SKM-1 (cell line): ENCODE results near the gene MSI2.

Experiments
- DNase-seq: peaks from one replicate; lab custom pipeline; 2025; ENCODE audit not compliant: unreplicated experiment; lab: John Stamatoyannopoulos, UW

MSI2 gene

DNA sequence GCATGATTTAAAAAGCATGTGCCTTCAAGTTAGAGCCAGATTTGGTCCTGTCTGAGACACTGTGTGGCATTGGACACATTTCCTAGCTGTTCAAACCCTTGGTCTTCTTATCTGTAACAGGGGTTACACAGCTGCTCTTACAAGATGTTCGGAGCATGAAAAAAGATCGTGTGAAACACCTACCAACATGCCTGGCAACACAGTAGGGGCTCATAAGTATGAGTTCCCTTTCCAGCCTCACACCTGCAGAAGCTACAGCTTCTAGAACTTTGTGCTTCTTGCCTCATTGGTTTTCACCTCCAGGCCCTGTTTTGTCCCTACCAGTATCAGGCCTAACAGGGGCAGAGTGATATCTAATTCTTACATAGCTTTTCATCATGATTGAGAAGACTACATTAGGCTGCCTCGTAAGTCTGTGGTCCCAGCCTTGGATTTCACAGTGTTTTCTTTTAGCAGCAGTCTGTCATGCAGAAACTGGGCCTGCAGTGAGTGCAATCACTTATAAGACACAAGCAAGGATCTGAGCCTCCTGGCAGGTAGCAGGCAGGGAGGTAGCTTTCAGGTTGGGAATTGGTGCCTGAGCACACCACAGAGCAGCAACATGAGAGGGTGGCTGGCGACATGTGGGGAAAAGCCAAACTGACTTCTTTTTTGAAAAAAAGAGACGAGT, 410.0 kb downstream of the MSI2 start:
- no peak for DNase-seq

DNA sequence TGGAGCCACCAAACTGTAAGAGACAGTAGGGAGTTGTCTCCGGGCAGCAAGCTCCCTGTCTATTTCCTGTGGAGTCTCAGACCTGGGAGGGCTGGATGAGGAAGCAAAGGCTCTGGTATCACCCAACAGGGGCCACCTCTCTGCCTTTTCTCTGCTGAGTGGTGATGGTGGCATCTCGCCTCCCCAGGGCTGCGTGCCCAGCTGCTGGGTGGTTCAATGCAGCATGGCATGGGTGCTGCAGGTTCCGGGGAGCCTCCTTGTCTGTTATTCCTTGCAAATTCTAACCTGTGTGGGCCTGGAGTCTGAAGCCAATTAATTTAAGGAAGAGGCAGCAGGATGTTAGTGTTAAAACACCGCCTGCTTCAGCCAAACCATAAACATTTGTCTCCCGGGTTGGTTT, 410.6 kb downstream of the MSI2 start:
- DNase-seq = no peak

DNA sequence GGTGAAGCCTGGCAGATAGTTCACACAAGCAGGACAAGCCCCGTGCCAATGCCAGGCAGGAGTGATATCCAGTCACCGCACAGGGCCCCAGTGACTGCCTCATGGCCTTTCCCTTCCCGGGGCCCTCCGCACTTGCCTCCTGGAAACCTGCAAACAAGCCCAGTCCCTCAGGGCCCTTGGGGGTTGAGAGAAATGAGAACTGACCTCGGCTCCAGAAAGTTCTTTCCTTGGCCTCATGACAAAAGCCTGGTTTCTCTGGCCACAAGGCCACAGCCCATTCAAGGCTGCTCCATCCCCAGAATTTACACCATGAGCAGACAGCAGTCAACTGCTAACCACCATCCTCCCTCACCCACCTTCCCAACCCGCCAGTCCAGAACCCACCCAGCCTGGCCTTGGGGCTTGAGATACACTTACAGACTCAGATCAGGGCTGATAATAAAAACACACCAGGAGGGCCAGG, 411.2 kb downstream of the MSI2 start:
- no peak for DNase-seq

DNA sequence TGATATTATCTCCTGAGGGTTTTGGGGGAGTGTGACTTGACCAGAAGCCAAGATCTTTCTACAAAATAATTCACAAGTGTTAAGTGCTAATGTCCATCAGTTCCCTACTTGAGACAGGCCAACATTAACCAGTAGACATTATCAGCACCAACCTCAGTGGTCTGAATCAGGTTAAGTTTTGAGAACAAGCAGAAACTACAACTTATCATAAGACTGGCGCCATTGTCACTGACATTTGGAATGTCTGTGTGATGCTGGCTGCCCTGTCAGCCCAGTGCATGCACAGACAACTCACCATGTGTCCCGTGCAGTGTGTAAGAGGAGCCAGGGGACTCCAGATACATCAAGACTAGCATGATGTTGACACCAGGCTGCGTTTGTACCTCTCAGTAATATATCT, 412.0 kb downstream of the MSI2 start:
- DNase-seq = no peak

DNA sequence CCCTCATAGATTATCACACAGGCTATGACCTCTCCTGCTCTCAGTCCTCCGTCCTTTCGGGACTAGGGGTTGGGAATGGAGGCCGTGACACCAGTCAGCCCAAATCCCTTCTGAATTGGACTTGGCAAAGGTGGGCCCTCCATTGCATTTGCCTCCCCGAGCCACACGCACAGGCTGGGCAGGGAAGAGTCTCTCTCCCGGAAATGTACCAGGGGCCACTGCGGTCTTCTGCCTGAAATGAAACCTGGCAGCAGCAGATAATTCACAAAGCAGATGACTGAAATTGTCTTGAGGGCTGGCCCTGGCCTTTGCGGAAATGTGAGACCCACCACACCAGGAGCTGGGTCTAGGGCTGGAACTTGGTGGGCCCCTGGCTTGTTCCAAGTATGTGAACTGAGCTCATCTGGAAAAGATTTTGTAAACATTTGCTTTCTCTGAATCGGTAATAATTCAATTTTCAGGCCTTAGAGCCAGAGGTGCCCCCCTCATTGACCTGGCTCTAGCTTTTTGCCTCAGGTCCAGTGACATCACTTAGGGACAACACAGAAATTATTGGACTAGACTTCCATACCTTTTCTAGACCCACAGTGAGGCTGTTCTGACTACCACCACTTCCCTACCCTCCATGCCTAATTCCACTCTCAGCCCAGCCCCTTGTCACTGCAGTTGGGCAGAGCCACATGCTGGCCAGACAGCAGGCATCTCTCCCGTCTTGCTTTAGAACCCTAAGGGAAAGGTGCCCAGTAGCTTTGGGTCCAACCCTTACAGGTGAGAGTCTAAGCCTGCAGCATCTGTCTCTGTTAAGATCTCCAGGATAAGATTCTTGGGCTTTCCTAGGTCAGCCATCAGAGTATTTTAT, 413.6 kb downstream of the MSI2 start:
- no peak for DNase-seq

DNA sequence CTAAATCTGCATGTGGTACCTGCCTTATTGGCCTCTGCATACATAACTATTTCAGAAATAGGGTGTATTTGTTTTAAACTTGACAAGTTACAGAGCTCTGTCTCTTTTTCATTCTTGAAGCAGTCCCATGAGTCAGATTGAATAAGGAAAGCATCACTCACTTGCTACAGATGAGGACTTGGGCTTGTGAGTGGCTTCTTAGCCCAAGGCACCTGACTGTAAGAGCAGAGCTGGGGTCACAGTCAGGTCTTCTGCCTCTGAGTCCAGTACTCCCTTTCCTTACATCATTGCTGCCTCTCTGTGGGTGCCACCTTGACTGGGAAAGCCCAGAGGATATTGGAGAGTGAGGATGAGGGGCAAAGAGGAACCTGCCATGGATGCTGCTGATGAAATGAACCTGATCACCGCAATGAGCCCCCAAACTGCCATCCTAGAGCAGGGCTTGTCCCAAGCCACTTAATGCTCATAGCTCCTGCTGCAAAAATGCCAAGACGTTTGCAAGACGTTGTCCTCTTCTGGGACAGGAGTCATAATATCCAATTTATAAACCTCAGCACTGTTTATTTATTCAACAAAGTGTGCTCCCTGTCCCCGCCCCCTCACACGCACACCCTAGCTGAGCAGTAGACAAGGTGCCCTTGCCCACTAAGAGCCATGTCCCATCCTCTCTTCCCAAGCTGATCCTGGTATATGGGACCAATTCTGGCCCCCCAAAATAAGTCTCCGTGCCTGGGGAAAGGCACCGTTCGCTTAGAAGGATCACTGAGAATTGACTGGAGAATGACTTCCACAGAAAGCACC, 414.6 kb downstream of the MSI2 start:
- DNase-seq = no peak

DNA sequence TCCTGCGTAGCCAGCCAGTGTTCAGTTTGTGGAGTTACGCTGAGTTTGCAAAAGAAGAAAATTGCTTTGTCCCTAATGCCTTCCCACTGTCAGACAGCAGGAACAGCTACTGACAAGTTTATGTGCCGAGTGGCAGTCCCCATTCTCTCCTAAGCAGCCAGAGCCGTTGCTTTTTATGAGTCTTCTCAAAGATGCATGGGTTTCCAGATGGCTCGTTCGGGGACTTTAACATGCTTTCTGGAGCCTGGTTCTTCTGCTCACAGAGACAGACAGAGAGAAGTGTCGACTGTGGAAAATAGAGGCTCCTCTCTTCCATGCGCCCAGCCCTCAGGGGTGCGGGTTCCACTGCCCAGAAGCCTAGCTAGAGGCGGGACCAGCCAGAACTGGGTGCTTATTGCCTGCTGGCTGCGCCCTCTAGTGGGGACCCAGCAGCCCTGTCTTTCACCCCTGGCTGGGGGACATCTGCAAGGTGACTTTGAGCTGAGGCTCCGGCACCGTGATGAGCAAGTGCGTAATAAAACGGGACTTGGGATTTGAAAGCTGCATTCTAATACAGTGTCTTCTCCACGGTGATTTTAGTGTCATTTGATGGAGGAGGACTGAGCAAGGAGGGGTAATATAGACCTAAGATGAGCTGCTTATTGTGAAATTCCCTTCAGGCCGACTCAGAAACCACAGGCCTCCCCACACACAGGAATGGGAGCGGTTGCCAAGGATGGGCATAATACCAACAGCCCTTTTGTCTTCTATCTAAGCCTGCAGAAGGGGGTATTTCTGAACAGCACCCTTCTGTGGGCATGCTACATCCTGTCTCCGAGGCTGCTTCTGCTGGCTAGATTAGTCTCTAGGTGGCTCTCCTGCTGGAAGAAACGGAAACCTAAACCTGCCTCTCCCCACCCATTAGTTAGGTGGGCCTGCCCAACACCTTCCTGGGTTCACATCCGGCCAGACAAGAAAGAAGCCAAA, 415.6 kb downstream of the MSI2 start:
- peak; percentile 80 for DNase-seq

DNA sequence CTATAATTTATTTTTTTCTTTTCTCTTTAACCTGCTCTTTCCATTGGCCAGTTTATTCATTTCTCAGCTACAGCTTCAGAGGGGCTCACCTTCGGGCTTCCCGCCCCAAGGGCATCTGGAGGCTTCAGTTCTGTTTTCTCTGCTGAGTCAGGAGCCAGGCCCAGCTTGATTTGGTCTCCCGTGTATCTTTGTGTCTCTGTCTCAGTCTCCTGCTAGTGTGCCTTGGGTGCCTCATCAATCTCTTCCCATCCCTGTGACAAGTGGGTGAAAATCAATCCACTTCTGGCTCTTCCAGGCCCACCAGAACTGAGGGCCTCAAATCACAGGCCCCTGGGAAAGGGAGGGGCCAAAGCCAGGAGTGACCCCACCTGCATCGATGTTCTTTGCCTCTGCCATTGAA, 416.6 kb downstream of the MSI2 start:
- no peak for DNase-seq

DNA sequence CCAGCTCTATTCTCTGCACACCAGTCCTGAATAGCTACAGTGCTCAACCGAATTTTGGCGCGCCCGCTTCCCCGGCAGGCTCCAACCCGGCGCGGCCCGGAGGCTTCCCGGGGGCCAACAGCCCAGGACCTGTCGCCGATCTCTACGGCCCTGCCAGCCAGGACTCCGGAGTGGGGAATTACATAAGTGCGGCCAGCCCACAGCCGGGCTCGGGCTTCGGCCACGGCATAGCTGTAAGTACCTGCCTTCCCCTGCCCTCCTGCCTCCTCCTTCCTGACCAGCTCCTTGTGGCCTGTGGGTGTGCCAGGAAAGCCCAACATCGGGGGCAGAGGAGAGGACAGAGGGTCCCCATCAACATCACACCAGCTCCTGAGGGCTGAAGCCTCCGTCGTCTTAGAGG, 418.6 kb downstream of the MSI2 start:
- no peak for DNase-seq

DNA sequence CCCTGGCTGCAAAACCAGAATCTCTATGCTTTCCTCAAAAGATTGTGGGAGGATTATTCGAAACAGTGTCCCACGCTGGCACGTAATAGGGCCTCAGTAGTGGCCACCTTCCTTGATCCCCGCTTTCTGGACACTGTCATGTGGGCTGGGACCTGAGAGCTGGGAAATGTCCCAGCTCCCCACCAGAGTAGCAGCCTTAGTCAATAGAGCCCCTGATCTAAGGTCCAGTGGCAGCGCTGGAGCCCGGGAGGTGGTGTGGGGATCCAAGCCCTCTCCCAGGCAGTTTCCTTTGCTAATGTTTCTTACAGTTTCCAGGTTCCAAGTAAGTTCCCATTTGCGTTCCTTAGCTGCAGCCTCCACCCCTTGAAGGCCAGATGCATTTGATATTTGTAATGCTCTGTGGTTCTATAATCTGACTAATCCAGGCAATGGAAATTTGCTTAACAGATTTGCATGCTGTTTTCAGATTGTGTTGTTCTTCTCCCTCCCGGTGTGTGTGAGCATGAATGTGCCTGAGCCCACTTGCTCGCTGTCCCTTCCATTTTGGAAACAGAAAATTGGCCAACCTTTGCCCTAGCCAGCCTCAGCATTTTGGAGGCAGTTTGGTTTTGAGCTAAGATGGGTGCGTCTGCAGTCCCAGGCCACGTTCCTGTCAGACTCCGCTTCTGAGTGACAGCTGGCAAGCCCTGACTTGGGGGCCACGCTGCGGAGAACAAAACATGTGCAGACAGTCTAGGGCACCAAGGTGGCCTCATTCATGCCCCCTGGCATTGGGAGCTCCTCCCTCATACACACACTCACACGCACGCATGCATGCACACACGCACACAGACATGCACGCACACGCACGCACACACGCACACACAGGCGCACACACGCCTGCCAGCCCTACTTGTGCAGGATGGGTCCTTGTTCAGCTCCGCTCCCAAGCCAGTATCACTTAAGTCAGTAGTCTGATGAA, 419.4 kb downstream of the MSI2 start:
- DNase-seq = no peak

DNA sequence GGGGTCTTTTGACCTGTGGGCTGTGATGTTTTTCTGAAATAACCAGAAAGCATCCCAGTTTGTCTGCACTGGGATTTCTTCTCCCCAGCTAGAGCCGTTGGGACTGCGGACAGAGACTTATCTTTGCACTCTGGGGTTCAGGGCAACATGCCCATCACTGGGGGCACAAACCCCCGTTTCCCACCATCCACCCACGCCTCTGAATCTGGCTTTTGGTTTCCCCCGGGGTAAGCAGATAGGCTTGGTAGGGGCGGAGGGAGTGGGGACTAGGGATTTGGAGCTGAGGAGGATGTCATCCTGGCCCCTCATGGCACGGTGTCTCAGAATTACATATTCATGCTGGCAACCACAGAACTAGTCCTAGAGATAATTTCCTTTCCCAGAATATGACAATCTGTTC, 420.2 kb downstream of the MSI2 start:
- DNase-seq = no peak

DNA sequence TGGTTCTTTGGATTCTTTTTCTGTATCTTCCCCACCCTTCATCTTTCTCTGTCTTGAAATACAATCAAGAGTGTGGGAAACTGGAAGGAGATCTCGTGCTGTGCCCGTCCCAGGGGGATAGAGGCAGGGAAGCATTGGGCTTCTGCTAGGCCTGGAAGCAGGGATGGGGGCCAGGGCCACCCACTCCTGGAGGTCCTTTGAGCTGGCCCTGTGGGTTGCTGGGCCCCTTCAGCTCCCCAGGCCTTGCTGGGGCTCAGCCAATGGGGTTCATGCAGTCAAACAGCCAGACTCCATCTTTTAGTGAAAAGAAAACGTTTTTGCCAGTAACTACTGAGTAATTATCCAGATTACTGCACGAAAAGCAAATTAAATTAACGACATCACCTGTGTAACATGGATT, 421.0 kb downstream of the MSI2 start:
- DNase-seq = no peak

DNA sequence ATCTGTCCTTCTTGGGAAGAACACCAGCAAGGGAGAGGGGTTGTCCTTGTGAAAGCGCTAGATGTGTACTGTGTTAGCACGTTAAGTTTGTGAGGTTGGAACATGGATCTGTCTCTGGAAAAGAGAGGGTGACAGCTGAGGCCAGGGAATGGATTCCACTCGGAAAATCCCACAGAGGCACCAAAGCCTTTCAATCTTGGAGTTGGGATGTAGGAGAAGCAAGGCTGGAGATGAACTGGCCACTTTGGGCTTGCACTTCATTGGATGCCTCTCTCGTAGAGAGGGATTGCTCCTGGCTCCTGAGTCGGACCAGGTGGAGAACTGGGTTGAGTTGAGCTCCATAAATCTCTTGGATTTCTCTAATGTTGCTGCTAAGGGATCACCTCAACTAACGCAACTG, 421.5 kb downstream of the MSI2 start:
- DNase-seq = no peak

DNA sequence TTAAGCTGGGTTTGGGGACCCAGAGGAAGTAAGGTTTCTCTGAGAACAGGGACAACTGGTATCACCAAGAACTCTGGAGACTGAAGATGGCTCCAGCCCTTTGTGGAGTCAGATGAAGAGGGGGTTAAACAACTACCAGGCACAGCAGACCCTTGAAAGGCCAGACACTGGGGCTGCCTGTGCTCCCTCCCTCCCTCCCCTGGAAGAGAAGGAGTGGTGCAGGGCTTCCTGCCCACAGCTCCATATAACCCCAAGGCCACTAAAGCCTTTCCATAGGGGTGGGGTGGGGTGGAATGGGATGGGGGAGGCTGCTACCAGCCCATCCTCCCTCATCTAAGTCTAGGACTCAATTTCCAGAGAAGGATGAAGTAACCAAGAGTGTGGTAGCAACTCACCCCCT, 422.1 kb downstream of the MSI2 start:
- DNase-seq = no peak

DNA sequence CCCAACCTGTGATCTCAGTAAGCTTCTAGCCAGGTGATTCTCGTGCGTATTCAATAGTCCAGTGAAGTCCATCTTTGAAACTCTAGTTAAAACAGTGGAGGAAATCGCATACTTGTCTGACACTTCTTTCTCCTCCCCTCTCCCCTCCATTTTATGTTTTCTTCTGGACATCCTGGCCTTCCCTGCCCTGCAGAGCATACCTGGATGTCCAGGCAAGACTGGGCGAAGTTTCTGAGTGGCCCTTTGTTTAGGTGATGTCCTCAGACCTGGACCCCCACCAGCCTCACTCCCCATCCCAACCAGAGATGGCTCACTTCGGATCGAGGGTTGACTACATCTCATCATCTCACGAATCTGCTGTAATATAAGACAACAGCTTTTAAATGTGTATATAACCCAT, 423.0 kb downstream of the MSI2 start:
- no peak for DNase-seq

DNA sequence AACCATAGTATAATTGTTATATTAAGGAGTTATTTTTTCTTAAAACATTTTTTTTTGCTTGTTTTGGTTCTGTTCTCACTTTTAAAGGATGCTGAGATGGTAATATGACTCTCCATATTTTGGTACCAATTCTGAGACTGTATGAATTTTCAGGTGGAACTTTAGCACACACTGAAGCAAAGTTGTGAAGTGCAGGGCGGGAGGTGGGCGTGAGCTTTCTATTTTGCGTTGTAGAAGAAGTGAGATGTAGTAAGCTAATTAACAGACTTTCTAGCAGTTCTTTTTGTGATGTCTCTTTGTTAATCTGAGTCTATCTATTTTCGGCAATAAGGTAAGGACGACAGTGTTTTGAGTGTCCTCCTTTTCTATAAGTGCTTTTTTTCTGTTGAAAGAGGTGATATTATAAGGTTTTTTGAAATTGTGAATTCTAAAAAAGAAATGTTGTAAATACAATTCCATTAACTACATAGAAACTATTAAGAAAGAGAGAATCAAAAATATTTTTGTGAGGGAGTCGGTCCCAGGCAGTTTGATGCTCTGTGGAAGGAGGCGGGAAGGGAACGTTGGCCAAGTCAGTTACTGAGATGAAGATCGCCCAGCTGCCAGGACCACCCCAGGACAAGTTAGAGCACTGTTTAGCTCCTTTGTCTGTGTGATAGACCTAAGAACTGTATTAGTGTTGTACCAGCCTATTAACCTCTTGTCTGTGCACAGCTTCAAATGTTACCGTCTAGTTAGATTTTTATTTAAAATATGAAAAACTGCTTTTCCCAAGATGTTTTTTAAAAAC, 423.8 kb downstream of the MSI2 start:
- DNase-seq = no peak

DNA sequence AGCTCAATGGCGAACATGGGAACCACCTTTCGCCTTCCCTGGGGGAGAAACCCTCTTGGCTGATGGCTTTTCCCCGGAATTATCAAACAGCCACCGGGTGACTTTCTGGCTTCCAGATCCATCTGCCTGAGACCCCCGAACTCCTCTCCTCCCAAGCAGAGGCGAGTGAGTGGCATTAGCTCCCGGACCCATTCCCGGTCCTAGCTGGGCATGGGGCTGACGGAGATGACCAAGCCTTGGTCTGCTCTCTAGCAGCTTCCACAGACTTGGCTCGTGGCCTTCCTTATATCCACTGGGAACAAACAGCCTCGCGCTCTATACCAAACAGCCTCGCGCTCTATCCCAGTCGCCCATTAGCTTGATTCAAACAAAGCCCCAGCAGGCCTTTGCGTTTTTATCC, 426.4 kb downstream of the MSI2 start:
- DNase-seq = no peak

DNA sequence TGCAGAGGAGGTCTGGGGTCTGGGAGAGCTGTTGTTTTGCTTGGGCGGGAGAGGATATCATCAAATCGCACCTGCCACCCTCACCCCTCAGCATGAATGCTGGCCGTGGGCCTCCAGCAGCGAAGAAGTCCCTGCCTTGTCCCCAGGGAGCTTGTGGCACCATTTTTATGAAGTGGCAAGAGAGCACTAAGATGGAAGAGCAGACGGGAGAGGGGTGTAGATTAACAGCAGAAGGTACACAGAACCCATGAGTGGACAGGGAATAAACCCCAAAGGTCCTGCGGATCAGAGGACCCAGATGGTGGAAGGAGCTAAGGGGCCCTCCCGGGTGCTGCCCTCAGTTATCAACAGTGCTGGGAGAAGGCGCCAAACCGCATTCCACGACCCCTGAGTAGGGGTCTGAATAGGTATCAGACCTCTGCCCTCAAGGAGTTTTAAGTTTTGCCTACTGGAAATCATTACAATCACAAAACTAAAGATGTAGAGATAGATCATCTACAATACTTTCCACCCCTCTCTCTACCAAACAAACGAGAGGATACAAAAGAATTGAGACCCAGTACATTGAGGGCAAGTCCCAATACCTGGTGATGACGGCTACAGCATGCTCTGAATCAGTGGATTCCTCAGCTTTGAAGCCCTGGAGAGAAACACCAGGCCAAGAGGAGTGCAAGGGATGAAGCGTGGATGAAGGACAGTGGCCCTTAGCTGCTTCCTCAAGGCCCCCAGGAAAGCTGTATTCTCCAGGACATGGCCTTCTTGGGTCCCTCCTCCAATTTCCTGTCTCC, 428.6 kb downstream of the MSI2 start:
- DNase-seq = no peak
